IMR-90 (cell line): Measurements from ENCODE around the gene PDLIM4. TPM values are rescaled to one million over a fixed set of nuclear protein-coding genes. Genes with fewer than 3 reads are reported as not detected.

Experiments used
- ATAC-seq: fragments of 200-7000 bp; cut with Tn5 transposase; 2 replicates; pipeline ENCODE4 v1.9.1; 2020; ENCODE audit warnings: low read depth, mild to moderate bottlenecking, moderate library complexity
- BruUV-seq: library from RNA; stranded (reverse); fragments of 400-500 nt; replicated peaks from 2 replicates; lab custom pipeline; 2021; lab: Mats Ljungman, UMichigan
- CTCF ChIA-PET: fragments of 300-600 bp; formaldehyde crosslinking; extraction: SDS; loops from one replicate; lab custom pipeline; 2021; ENCODE audit warnings: antibody characterized with exemption; lab: Yijun Ruan, JAX
- POLR2A ChIA-PET: fragments of 300-600 bp; sonication (Branson Sonifier 250); formaldehyde crosslinking; loops from one replicate; lab custom pipeline; 2022; ENCODE audit warnings: antibody characterized with exemption; ENCODE audit not compliant: unreplicated experiment; lab: Charles Lee
- DNase-seq: peaks from one replicate; pipeline ENCODE4 v3.0.0; 2013
- H2AFZ ChIP-seq: replicated peaks from 2 replicates; pipeline ENCODE3; 2013; ENCODE audit warnings: low read length, mild to moderate bottlenecking; ENCODE audit not compliant: poor library complexity
- H2AK5ac ChIP-seq: 2 replicates; pipeline ENCODE4 v1.6.1; 2013; ENCODE audit warnings: low read depth, low read length, inconsistent platforms
- H2AK9ac ChIP-seq: replicated peaks from 2 replicates; pipeline ENCODE3; 2013; ENCODE audit warnings: mild to moderate bottlenecking, low read depth, low read length, moderate library complexity; ENCODE audit not compliant: poor library complexity
- H2BK120ac ChIP-seq: 2 replicates; pipeline ENCODE4 v1.6.1; 2013; ENCODE audit warnings: low read depth, low read length, inconsistent platforms
- H2BK15ac ChIP-seq: 3 replicates; pipeline ENCODE4 v1.6.1; 2013; ENCODE audit warnings: low read depth, low read length, inconsistent platforms
- H2BK20ac ChIP-seq: 2 replicates; pipeline ENCODE4 v1.6.1; 2013; ENCODE audit warnings: low read depth, mild to moderate bottlenecking, inconsistent platforms, low read length, moderate library complexity
- H2BK5ac ChIP-seq: 2 replicates; pipeline ENCODE4 v1.6.1; 2013; ENCODE audit warnings: mild to moderate bottlenecking, low read depth, low read length, inconsistent platforms; ENCODE audit not compliant: poor library complexity, severe bottlenecking
- H3K14ac ChIP-seq: replicated peaks from 2 replicates; pipeline ENCODE4 v1.6.1; 2013; ENCODE audit warnings: low read depth, low read length, inconsistent platforms
- H3K18ac ChIP-seq: 2 replicates; pipeline ENCODE4 v1.6.1; 2013; ENCODE audit warnings: low read depth, low read length, control low read depth
- H3K23ac ChIP-seq: 2 replicates; pipeline ENCODE4 v1.6.1; 2013; ENCODE audit warnings: low read depth, low read length, inconsistent platforms
- H3K27ac ChIP-seq: 2 replicates; pipeline ENCODE4 v1.5.1; 2013; ENCODE audit warnings: mild to moderate bottlenecking, control low read depth, low read length; ENCODE audit not compliant: insufficient read depth
- H3K27me3 ChIP-seq: 2 replicates; pipeline ENCODE4 v1.6.1; 2013; ENCODE audit warnings: low read length; ENCODE audit not compliant: control insufficient read depth, insufficient read depth
- H3K36me3 ChIP-seq: 2 replicates; pipeline ENCODE4 v1.6.1; 2013; ENCODE audit warnings: low read length, mixed read lengths; ENCODE audit not compliant: control insufficient read depth, insufficient read depth
- H3K4ac ChIP-seq: 2 replicates; pipeline ENCODE4 v1.6.1; 2013; ENCODE audit warnings: low read depth, low read length, inconsistent platforms
- H3K4me1 ChIP-seq: 2 replicates; pipeline ENCODE4 v1.6.1; 2013; ENCODE audit warnings: low read length, mixed read lengths; ENCODE audit not compliant: control insufficient read depth, insufficient read depth
- H3K4me2 ChIP-seq: 2 replicates; pipeline ENCODE4 v1.6.1; 2013; ENCODE audit warnings: low read depth, mild to moderate bottlenecking, control low read depth, low read length, moderate library complexity
- H3K4me3 ChIP-seq: 2 replicates; pipeline ENCODE4 v1.5.1; 2013; ENCODE audit warnings: low read depth, mild to moderate bottlenecking, control low read depth, low read length, moderate library complexity; ENCODE audit not compliant: insufficient read depth
- H3K56ac ChIP-seq: 2 replicates; pipeline ENCODE4 v1.6.1; 2013; ENCODE audit warnings: low read length, inconsistent platforms; ENCODE audit not compliant: insufficient read depth; ENCODE audit errors: extremely low read depth
- H3K79me1 ChIP-seq, 2 experiments: 2 replicates each; pipeline ENCODE4 v1.6.1; 2013; ENCODE audit warnings: low read length in 2 of 2, inconsistent platforms in 1 of 2, low read depth in 1 of 2
- H3K9ac ChIP-seq: 2 replicates; pipeline ENCODE4 v1.6.1; 2013; ENCODE audit warnings: low read depth, low read length, control low read depth
- H3K9me1 ChIP-seq: 2 replicates; pipeline ENCODE4 v1.6.1; 2013; ENCODE audit warnings: low read length, inconsistent platforms; ENCODE audit not compliant: insufficient read depth
- H3K9me3 ChIP-seq: 2 replicates; pipeline ENCODE4 v1.6.1; 2013; ENCODE audit warnings: low read length; ENCODE audit not compliant: control insufficient read depth, insufficient read depth
- H4K20me1 ChIP-seq: 2 replicates; pipeline ENCODE4 v1.6.1; 2013; ENCODE audit warnings: low read length, inconsistent platforms; ENCODE audit not compliant: insufficient read depth
- H4K5ac ChIP-seq: 2 replicates; pipeline ENCODE4 v1.6.1; 2013; ENCODE audit warnings: mild to moderate bottlenecking, low read depth, low read length, control low read depth
- H4K8ac ChIP-seq, 2 experiments: 2 replicates each; pipeline ENCODE4 v1.6.1; 2013; ENCODE audit warnings: low read depth in 2 of 2, low read length in 2 of 2, control low read depth in 1 of 2, inconsistent platforms in 1 of 2
- H4K91ac ChIP-seq: 2 replicates; pipeline ENCODE4 v1.6.1; 2013; ENCODE audit warnings: low read depth, low read length, inconsistent platforms; ENCODE audit not compliant: insufficient read depth
- BHLHE40 ChIP-seq: fragments of 150-350 bp; IDR thresholded peaks from 2 replicates; pipeline ENCODE4 v1.6.1; 2016; ENCODE audit warnings: mild to moderate bottlenecking, low read depth, low read length
- CEBPB ChIP-seq: IDR thresholded peaks from 2 replicates; pipeline ENCODE4 v1.6.1; 2012; ENCODE audit warnings: low read depth, low read length, improper control_type of control experiment
- CHD1 ChIP-seq: IDR thresholded peaks from 2 replicates; pipeline ENCODE4 v1.6.1; 2012; ENCODE audit warnings: low read depth, low read length, improper control_type of control experiment
- CTCF ChIP-seq: conservative IDR thresholded peaks from 2 replicates; pipeline ENCODE4 v1.5.1; 2012; ENCODE audit warnings: mild to moderate bottlenecking, low read depth, low read length, improper control_type of control experiment
- ELK1 ChIP-seq: fragments of 150-350 bp; IDR thresholded peaks from 2 replicates; pipeline ENCODE4 v1.6.1; 2016; ENCODE audit warnings: low read depth, mild to moderate bottlenecking, low read length, moderate library complexity, borderline replicate concordance
- MAFK ChIP-seq: IDR thresholded peaks from 2 replicates; pipeline ENCODE4 v1.6.1; 2012; ENCODE audit warnings: low read depth, low read length, improper control_type of control experiment
- MAZ ChIP-seq: IDR thresholded peaks from 2 replicates; pipeline ENCODE4 v1.6.1; 2012; ENCODE audit warnings: low read depth, mild to moderate bottlenecking, low read length, improper control_type of control experiment, moderate library complexity, borderline replicate concordance
- MXI1 ChIP-seq: IDR thresholded peaks from 2 replicates; pipeline ENCODE4 v1.6.1; 2012; ENCODE audit warnings: low read depth, mild to moderate bottlenecking, low read length, moderate library complexity, borderline replicate concordance
- NFE2L2 ChIP-seq: fragments of 150-350 bp; IDR thresholded peaks from 2 replicates; pipeline ENCODE4 v1.6.1; 2016; ENCODE audit warnings: low read depth, mild to moderate bottlenecking, low read length
- POLR2A ChIP-seq: IDR thresholded peaks from 2 replicates; pipeline ENCODE4 v1.6.1; 2012; ENCODE audit warnings: mild to moderate bottlenecking, low read depth, low read length
- RAD21 ChIP-seq: IDR thresholded peaks from 2 replicates; pipeline ENCODE4 v1.6.1; 2012; ENCODE audit warnings: low read length, improper control_type of control experiment
- RCOR1 ChIP-seq: IDR thresholded peaks from 2 replicates; pipeline ENCODE4 v1.6.1; 2012; ENCODE audit warnings: mild to moderate bottlenecking, low read length, improper control_type of control experiment; ENCODE audit not compliant: insufficient replicate concordance
- RFX5 ChIP-seq: IDR thresholded peaks from 2 replicates; pipeline ENCODE4 v1.8.0; 2012; ENCODE audit warnings: low read depth, mild to moderate bottlenecking, low read length, moderate library complexity
- SMC3 ChIP-seq: fragments of 150-350 bp; IDR thresholded peaks from 2 replicates; pipeline ENCODE4 v1.6.1; 2016; ENCODE audit warnings: low read depth, mild to moderate bottlenecking, antibody characterized with exemption, low read length, moderate library complexity
- USF2 ChIP-seq: fragments of 150-350 bp; IDR thresholded peaks from 2 replicates; pipeline ENCODE4 v1.6.1; 2017; ENCODE audit warnings: mild to moderate bottlenecking, antibody characterized with exemption, low read length, low read depth
- dilution Hi-C: fragments of 300-500 bp; cut with HindIII; formaldehyde crosslinking; loops from one replicate; pipeline ENCODE4 v1.14.3; 2018; ENCODE audit warnings: low sequenced_read_pairs; ENCODE audit not compliant: unreplicated experiment
- in situ Hi-C: fragments of 300-500 bp; cut with MboI; formaldehyde crosslinking; loops from 3 replicates; pipeline ENCODE4 v1.14.3; 2019; ENCODE audit warnings: low sequenced_read_pairs, inconsistent platforms, mixed read lengths
- intact Hi-C: fragments of 100-400 bp; cut with micrococcal nuclease; formaldehyde crosslinking; loops from 2 replicates; pipeline ENCODE4 v1.10.0; 2022
- polyA plus RNA-seq, 3 experiments: library from polyadenylated mRNA; depleted of rRNA; stranded (reverse); fragments of >200 nt; gene quantifications; 2 replicates each; pipeline ENCODE4 v1.2.3, GENCODE V29; 2012; ENCODE audit warnings: low replicate concordance in 1 of 3
- total RNA-seq: library from RNA; depleted of rRNA; stranded (reverse); fragments of >200 nt; gene quantifications from 2 replicates; pipeline ENCODE4 v1.2.3, GENCODE V29; 2012

PDLIM4 gene
- total and polyA plus RNA-seq, 2 of the 4 experiments (the other 2 are of a cell fraction) = 61.1 to 214 TPM

- DNase-seq (no peak), ATAC-seq (no peak)
- Histone ChIP-seq H3K9me1 (peaks cover 74% of the 10 kb centered on the region), H3K27me3 (no peaks in the 10 kb centered on the region), H2AK9ac (no peak overlapping the region), H2BK5ac (peak overlapping the region; percentile 15), H3K4ac (no peak overlapping the region; the same call in 1 of the 2 replicates), H4K91ac (no peak overlapping the region), H3K56ac (no peak overlapping the region), H3K18ac (no peak overlapping the region), H4K8ac (no peak overlapping the region), H3K27ac (no peak overlapping the region), H3K23ac (no peak overlapping the region), H2BK120ac (no peak overlapping the region; the same call in 1 of the 2 replicates), H3K79me1 (peaks cover 21 to 78% of the 10 kb centered on the region in 2 experiments), H3K9ac (no peak overlapping the region), H3K9me3 (no peaks in the 10 kb centered on the region), H4K5ac (no peak overlapping the region), H4K20me1 (peaks cover 12% of the 10 kb centered on the region), H3K4me1 (peaks cover 57% of the 10 kb centered on the region), H2AK5ac (peak overlapping the region; percentile 58), H2AFZ (peak overlapping the region; percentile 11), H3K36me3 (peaks cover 66% of the 10 kb centered on the region), H3K14ac (no peak overlapping the region), H3K4me2 (no peak overlapping the region), H2BK20ac (no peak overlapping the region), H2BK15ac (0 out of 3 replicates have a peak overlapping the region, but pooled peaks have one; percentile 20), H3K4me3 (no peak overlapping the region)
- ChIA-PET POLR2A (no interaction called here), CTCF (interaction anchor here (0.6 kb wide), 1 partner anchor 51 kb away, joined by 5 read pairs; no protein-coding TSS in a partner anchor)
- dilution Hi-C loops = no loop called here
- TF ChIP-seq MAZ (no peak), RCOR1 (no peak), POLR2A (no peak), BHLHE40 (no peak), RAD21 (no peak), USF2 (no peak), SMC3 (no peak), MAFK (no peak), CTCF (no peak), ELK1 (no peak), NFE2L2 (no peak), CEBPB (no peak), RFX5 (no peak), MXI1 (no peak), CHD1 (no peak)
- in situ Hi-C loops = no loop called here
- intact Hi-C loops = no loop called here
- BruUV-seq = no TSS peak
Observed at GRCh38 chr5:132267166-132267739, 9.8 kb downstream of the PDLIM4 start.
